A673 (cell line): ENCODE measurements around the gene NHS.

Experiments
- CTCF ChIP-seq: fragments of 300-800, 200-600 bp; sonication (generic); conservative IDR thresholded peaks from 2 replicates; pipeline ENCODE4 v1.5.1; 2017; ENCODE audit warnings: low read depth, mild to moderate bottlenecking, antibody characterized with exemption, low read length, moderate library complexity, mixed read lengths
- EZH2 ChIP-seq: fragments of 200-600 bp; sonication (generic); IDR thresholded peaks from 2 replicates; pipeline ENCODE4 v1.6.1; 2017; ENCODE audit warnings: borderline replicate concordance, low read depth, mild to moderate bottlenecking, mixed read lengths, antibody characterized with exemption, low read length; ENCODE audit not compliant: poor library complexity, severe bottlenecking

GRCh38 chrX:17496407-17496806, 121.4 kb downstream of the NHS start:
- TF ChIP-seq EZH2 (no peak), CTCF (no peak)
